Measurements from ENCODE around the gene LRRN4CL.

- TF ChIP-seq CTCF (IDR thresholded peaks at IDR 0.05) = peak; percentile 27 to 73 (median 63)
- TF ChIP-seq POLR2A (IDR thresholded peaks at IDR 0.05) = no peak
These were observed 8.5 kb downstream of the LRRN4CL start for GRCh38 chr11:62680825-62681240.

All from body of pancreas (tissue), 4 donors.